ENCODE results near the gene SMARCE1.

Gene SMARCE1

DNA sequence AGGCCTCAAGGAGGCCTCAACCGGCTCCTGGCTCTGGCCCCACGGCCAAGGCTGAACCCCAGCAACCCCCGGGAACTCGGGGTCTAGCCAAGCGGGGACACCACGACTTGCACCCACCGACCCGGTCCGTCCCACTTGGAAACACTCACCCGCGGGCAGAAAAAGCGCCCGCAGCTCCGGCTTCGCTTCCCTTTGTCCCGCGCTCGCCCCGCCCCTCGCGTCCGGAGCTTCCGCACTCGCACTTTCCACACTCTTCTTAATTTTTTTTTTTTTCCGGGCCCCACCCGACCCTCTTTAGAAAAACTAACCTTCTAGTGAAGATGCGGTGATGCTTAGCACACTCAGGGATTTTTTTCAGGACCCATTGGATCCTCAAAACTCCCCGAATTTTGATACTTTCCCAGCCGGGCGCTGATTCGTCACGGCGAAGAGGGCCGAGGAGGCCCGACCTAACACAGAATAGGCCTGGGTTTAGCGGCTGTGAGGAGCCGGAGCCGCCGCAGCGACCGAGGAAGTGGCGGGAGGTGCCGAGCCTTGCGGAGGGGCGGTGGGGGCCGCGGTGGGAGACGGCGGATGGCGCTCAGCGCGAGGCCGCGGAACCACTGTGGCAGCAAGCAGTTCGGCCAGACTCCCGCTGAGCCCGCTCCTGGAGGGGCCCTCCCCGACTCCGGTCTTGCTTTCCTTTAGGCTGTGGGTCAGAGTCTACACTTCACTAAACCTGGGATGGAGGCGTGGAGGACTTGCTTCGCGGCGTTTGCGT, at the start of gene SMARCE1:
Gene SMARCE1 (minus strand): TSS at position 195 of the 760 bp plus-strand sequence. CDS start 2,016 bp downstream, outside the sequence.
- DNase-seq = peak in 53 of 58 donors; percentile 27 to 95 (median 65)

DNA sequence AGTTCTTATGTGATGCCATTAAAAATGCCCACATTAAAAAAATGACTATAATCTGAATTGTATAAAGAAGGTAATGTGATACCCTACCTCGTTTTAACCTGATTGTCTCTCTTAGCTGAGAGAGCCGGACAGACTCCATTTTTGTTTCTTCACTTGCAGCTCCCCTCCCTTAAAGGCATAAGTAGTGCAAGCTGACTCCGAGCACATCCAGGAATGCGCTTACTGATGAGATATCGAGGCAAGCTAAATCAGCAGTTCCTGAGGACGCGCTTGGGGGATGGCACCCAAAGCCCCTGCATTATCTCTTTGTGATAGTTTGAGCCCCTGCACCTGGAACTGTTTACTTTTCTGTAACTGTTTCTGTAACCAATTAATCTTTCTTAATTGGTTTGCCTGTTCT, 49.7 kb upstream of the SMARCE1 start:
- no peak for DNase-seq

DNA sequence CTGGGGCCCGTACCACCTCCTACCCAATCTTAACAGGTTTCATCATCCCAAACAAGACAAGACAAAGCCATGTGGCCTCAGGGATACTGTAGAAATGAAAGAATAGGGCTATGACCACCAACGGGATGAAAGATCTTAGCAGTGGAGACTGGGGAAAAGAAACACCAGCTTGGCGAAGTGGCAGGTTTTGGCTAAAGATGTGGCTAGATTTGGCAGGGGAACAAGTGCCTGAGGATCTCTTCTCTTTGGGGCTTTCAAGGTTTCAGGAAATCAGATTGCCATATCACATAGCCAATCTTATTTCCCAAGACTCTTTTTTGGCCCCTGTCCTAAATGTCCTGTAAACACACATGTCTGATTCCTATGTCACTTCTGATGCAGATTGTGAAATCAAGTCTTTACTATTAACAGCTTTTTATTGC, 49.0 kb upstream of the SMARCE1 start:
- DNase-seq = no peak

DNA sequence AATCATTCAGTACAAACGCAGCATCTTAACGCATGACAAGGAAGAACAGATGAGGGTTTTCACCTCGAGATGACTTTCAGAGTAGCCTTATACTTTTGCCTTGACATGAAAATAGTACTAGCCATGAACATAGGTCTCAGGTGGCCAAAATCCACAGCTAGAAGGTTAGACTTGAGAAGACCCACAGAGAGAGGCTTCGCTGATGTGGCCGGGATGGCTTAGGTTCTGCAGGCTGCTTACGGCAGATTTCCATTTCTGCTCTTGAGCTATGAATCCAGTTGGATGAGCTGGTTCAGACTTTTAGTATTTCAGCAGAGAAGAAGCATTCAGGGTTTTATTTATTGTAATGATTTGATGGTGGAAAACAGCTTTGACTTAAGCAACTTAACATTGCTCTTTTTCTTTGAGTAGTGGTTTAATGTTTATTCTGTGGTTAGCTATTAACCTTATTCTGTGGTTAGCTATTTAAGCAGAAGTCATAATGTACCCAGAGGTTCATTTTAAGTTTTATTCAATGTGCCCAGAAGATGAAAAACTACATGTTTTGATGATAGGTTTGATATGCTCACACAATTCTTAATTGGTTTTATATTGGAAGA, 48.4 kb upstream of the SMARCE1 start:
- DNase-seq = no peak

DNA sequence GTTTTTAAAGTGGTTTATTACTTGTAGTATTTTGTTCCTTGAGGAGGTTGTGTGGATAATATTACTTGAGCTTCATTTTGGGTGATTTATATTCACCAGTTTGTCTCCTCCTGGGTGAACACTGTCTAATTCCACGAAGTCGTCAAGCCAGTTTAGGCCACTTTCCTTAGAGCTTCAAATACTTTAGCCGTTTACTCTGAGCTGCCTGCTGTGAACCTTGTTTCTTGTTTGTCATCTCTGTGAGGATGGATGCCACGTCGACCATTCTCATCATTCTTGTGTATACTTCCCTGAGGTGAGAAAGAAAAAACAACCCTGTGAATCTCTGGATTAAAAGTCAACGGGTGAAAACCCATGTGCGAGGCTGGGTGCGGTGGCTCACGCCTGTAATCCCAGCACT, 47.0 kb upstream of the SMARCE1 start:
- no peak for DNase-seq

DNA sequence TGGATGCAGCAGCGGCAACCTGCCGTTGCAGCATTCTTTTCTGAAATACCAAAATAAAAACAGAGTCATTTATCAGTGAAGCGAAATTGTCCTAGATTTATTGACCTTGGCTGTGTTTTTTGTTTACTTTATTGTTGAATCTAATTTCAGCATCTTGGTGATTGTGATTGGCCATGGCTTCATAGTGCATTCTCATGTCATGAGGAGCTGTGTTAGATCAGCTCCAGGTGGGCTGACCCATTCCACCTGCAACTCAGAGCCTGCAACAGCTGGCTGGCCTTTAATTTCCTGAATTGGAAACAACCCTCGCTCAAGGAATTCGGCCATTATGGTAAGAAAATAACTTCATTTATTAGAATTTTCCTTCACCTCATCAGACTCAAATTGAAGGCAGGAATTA, 39.5 kb upstream of the SMARCE1 start:
- DNase-seq = no peak

DNA sequence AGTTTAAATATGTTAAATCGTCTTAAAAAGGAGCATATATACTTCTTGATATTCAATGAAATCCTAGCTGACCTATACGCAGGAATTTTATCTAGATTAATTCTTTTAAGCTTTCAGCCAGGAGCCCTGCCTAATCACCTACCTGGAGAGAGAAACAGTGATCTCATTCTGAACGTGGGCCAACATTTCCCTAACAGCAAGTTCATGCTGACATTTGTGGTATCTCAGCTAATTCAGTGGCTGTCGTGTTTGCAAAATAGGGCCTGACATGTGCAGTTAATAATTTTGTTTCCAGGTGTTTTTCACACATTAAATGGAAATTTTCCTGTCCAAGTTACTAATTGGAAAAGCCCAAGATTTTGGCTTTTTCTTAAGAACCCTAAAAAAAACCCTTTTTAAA, 38.6 kb upstream of the SMARCE1 start:
- no peak for DNase-seq

DNA sequence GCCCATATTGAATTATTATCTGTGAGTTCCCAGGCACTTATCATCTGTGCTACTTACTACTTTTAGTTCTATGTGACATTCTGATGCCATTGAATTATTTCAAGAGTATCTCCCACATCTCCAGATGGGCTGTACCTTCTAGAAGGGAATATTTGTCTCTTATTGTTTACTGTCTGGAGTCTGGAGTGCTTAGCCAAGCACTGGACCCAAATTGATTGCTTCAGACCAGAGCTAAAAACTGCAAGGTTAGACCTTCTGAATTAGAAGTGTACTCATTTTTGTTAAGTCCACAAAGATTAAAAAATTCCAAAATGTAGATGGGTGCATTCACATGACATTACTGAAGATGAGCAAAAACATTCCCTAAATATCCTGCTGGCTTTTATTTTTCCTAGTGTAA, 33.4 kb upstream of the SMARCE1 start:
- no peak for DNase-seq

DNA sequence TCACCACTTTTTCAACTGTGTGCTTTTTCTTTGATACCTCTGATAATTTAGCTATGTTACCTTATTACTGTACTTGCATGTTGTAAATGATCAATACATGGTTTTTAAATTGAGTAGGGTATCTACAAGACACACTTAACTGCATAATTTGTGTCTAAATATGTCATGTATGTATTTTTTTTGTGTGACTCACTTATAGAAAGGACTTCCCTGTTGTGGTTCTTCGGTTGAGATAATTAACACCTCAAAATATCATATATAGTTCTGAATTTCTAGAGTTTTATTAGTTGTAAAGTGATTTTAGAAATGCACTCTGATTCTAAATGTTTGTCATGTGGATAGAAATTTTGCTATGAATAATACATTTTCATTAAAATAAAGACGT, 31.9 kb upstream of the SMARCE1 start:
- DNase-seq = no peak

DNA sequence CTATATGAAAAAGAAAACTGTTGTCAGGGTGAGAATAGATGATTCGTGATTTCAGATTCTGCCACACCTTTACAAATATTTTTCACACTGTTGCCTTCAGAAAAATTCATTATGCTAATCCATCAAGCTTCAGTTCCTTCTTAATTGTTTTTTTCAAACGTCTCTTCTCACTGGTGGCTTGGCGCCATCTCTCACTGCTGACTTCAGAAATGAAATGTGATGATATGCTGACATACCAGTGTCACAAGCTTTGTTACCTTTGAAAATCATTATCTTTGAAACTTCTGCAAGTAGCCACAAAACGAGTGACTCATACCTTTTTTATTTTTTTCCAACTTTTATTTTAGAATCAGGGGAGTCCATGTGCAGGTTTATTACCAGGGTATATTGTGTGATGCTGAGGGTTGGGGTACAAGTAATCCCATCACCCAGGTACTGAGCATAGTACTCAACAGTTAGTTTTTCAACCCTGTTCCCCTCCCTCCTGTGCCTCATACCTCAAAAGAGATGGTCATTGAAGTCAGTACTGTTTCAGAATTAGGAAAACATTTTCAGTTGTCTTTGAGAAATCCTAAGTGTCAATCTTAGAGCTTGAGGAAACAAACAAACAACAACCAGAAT, 31.4 kb upstream of the SMARCE1 start:
- no peak for DNase-seq

DNA sequence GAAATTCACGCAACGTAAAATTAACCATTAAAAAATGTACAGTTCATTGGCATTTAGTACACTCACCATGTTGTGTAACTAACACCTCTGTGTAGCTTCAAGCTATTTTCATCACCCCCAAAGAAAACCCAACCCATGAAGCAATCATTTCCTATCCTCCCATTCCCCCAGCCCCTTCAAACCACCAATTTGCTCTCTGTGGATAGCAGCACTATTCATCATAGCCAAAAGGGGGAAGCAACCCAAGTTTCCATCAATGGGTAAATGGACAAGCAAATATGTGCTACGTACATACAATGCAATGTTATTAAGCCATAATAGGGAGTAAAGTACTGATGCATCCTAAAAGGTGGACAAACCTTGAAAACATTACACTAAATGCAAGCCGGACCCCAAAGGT, 28.3 kb upstream of the SMARCE1 start:
- DNase-seq = no peak

DNA sequence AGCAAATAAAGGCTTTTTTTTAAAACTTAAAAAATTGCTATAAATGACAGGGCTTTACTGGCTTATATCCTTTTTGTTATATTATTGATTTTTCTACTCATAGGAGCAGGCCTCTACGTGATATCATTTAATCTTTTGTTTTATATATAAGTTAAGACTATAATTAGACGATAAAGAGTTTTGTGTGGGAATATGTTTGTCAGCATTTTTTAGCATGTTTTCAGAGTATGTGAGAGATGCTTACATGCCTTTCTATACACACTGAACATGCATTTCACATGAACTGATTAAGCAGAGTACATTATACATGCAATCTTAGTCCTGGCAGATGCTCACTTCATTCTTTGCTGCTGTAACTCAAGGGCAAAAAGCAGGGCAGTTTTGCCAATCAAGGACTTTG, 25.0 kb upstream of the SMARCE1 start:
- no peak for DNase-seq

DNA sequence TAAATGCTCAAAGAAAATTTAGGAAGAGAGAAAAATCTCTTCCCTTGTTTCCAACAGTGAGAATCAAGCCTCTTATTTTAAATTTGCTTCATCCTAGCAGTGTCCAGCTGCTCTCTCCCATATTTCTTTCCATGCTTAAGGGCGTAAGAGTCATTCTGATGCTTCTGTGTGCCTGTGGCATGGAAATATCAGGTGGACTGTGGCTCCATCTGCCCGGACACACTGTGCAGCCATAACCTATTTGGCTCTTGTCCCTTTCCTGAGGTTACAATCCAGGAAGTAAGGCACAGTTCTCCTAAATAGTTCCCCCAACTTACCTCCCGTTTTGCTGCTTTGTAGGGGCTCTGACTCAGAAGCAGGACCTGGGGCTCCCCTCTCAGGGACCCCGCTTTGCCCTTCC, 23.7 kb upstream of the SMARCE1 start:
- no peak for DNase-seq

DNA sequence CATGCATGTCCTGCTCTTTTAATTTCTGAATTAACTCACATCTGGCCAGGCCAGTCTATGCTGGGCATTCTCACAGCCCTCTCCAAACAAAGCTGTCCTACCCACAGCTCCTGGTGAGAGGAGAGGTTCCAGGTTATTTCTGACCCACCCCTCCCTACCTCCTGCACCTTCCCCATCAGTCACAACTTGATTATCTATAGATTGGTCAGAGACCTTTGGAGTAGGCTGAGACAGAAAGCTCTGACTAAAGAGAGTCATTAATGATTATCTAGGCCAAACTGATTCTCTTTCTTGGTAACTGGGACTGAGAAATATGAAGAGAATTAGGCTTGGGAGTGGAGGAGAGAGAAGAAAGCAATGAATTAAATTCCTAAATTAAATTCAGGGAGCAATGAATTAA, 18.7 kb upstream of the SMARCE1 start:
- no peak for DNase-seq

DNA sequence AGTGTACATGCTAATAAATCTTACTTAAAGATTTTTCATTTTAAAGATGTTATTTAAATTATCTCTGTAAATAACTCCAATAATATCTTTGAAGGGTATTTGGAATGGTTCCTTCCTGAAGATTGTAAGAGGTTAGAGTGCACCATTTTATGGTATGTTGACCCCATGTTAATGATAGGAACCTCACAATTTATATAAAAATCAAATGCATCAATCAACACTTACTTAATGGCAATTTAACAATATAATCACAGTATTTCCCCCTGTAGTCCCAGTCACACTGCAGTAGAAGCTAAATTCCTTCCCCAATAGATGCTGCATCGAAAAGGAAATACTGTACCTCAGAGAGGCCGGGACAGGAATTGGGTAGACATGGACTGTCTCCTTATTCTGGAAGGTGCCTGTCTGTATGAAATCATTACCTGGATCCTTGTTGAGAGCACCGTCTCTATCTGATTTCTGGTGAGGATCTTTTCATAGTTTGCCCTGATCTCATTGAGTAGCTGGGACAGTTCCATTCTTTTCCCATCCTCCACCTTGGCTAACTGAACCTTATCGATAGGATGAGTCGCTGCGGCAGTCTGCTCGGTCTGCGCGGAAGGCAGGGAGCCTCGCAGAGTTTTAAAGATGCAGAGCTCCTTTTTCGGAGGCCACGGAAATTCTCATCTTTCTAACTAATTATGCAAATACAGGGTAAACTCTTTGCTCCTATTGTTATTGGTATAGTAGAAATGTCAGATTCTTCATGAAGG, 17.1 kb upstream of the SMARCE1 start, which contains the start of gene KRT222:
Gene KRT222 (minus strand): TSS at position 596 of the 752 bp plus-strand sequence. CDS start 78 bp downstream, at position 518.
- peak in 12 of 58 donors; percentile 3 to 38 (median 8) for DNase-seq

DNA sequence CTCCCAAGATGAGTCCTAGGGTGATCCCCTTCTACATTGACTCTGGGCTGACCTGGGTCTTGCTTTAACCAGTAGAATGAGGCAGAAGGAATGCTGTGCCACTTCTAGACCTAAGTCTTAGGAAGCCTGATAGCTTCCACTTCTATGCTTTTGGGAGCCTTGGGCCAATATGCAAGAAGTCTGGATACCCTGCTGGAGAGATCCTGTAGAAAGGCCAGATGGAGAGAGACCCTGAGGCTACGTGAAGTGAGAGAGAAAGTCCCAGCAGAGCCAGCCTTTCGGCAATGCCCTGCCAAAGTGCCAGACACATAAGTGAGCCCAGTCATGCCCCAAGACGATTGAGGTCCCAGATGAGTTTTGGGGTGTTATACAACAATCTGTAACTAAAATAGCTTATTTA, 15.6 kb upstream of the SMARCE1 start:
- no peak for DNase-seq

DNA sequence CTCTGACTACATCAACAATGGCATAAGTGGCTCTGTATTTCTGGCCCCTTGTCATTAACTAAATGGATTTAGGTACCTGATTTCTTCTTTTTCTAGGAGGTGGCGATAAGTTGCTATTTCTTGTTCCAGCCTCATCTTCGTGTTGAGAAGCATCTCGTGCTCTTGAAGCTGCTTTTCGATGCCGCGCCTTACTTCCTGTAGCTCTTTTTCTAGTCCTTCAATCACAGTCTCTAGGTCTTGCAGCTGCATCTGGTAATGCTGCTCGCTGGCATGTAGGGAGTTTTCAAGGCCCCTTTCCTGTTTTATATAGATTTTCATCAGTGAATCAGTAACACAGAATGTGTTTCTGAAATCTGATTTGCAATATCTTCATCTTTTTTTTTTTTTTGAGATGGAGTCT, 12.3 kb upstream of the SMARCE1 start:
- no peak for DNase-seq

DNA sequence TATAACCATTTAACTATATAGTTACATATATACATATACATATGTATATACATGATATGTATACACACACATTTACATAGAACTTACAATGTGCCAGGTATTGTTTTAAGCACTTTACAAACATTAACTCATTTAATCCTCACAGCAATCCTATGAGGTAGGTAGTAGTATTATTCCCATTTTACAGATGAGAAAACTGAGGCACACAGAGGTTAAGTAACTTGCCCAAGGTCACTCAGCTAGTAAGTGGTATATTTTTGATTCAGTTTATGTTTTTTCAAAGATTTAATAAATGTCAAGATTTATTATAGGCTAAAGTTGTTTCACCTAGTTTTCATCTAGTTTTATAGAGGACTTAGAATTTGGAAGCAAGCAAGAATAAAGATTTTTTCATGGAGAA, 10.8 kb upstream of the SMARCE1 start:
- no peak for DNase-seq

DNA sequence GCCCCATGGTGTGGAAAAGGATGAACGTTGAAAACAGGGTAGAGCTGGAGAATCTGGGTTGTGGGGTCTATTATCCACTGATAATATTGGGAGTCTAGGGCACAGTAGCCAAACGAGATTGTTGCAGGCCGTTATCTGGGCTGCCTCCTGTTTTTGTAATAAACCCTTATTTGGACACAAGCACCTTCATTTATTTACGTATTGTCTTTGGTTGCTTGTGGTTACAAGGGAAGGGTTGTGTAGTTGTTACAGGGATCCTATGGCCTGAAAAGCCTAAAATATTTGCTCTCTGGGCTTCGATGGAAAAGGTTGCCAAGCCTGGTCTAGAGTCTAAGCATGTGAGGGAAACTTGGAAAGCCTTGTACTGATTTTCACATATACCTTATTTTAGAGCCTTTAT, 4.3 kb upstream of the SMARCE1 start:
- DNase-seq = no peak

DNA sequence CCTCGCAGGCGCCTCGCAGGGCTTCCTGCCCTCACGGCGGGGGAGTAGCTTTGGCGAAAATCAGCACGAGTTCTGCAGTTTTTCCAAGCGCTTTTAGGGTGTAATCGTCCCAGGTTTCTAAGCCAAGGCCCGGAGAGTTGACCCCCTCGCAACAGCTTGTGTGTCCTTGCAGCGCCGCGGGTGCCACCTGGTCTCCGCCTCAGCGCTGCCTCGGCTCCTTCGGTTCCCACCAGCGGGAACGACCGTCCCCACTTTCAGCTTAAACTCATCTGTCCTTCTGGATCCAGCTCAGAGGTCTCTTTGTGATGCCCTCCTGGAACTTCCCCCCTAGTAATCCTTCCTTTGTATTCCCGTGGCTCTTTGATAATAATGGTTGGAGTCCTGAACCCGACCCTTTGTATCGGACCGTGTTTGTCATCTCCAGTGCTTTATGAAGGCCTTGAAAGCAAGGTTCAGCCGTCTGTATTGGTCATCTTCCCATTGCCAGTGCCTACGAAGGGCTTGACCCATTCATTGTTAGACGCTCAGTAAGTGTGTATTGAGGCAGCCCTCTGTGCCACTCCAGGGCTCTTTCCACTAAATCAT, 858 bp upstream of the SMARCE1 start:
- DNase-seq = peak in 17 of 58 donors; percentile 24 to 68 (median 48)
